PC-3 (cell line): ENCODE measurements around the gene SLMAP.

Experiments used
- CTCF ChIP-seq: fragments of 300-600 bp; sonication (generic); conservative IDR thresholded peaks from 2 replicates; pipeline ENCODE4 v1.5.1; 2017; ENCODE audit warnings: antibody characterized with exemption, low read depth, mild to moderate bottlenecking, low read length
- EZH2 ChIP-seq: fragments of 300-600 bp; sonication (generic); IDR thresholded peaks from one replicate; pipeline ENCODE4 v1.6.1; 2017; ENCODE audit warnings: antibody characterized with exemption, mild to moderate bottlenecking, low read length; ENCODE audit not compliant: unreplicated experiment
- EZH2phosphoT487 ChIP-seq: fragments of 300-600 bp; sonication (generic); IDR thresholded peaks from 2 replicates; pipeline ENCODE4 v1.6.1; 2018; ENCODE audit warnings: mild to moderate bottlenecking, antibody characterized with exemption, low read length, borderline replicate concordance

- TF ChIP-seq CTCF (no peak), EZH2phosphoT487 (no peak), EZH2 (no peak)
Observed at GRCh38 chr3:57929988-57930387, 173.9 kb downstream of the SLMAP start.
